K562 (cell line): ENCODE measurements around the gene PRTN3. TPM values are rescaled to one million over a fixed set of nuclear protein-coding genes. Genes with fewer than 3 reads are reported as not detected.

Experiments
- BCL6 ChIP-seq: fragments of 250-450 bp; sonication (Bioruptor Pico); IDR thresholded peaks from 2 replicates; pipeline ENCODE4 v1.4.0; 2020
- DDX20 ChIP-seq: fragments of 450-650 bp; IDR thresholded peaks from 2 replicates; pipeline ENCODE4 v1.6.1; 2016; ENCODE audit warnings: missing genetic modification characterization, low read depth, mild to moderate bottlenecking, missing compliant biosample characterization, moderate library complexity
- HNRNPUL1 ChIP-seq: fragments of 200-400 bp; formaldehyde crosslinking; IDR thresholded peaks from 2 replicates; pipeline ENCODE4 v1.6.1; 2017; ENCODE audit warnings: low read length
- IRF1 ChIP-seq: sonication (generic); formaldehyde crosslinking; IDR thresholded peaks from 2 replicates; pipeline ENCODE4 v1.8.0; 2022; ENCODE audit warnings: missing genetic modification reagents, mild to moderate bottlenecking, borderline replicate concordance
- LCOR ChIP-seq: sonication (generic); formaldehyde crosslinking; IDR thresholded peaks from 2 replicates; pipeline ENCODE4 v1.8.0; 2022; ENCODE audit warnings: mild to moderate bottlenecking, missing genetic modification reagents
- MLLT1 ChIP-seq, 2 experiments: fragments of 450-650 bp; IDR thresholded peaks; 2 replicates each; pipeline ENCODE4 v1.6.1; 2016
- MXD1 ChIP-seq: fragments of 250-450 bp; sonication (Bioruptor Pico); IDR thresholded peaks from 2 replicates; pipeline ENCODE4 v1.8.0; 2021; ENCODE audit warnings: borderline replicate concordance, mild to moderate bottlenecking, moderate library complexity; ENCODE audit not compliant: poor library complexity, severe bottlenecking
- NR3C1 ChIP-seq: sonication (generic); formaldehyde crosslinking; IDR thresholded peaks from 2 replicates; pipeline ENCODE4 v1.8.1; 2022; ENCODE audit warnings: missing genetic modification reagents
- PRDM10 ChIP-seq: fragments of 450-650 bp; IDR thresholded peaks from 2 replicates; pipeline ENCODE4 v1.6.1; 2018; ENCODE audit not compliant: partially characterized antibody
- ZNF217 ChIP-seq: sonication (generic); formaldehyde crosslinking; IDR thresholded peaks from 2 replicates; pipeline ENCODE4 v1.8.0; 2022; ENCODE audit warnings: mild to moderate bottlenecking, missing genetic modification reagents
- ZNF398 ChIP-seq: fragments of 250-450 bp; sonication (Bioruptor Pico); IDR thresholded peaks from 2 replicates; pipeline ENCODE4 v1.8.0; 2021; ENCODE audit warnings: moderate library complexity, mild to moderate bottlenecking, inconsistent platforms
- ZNF561 ChIP-seq: fragments of 450-650 bp; formaldehyde crosslinking; conservative IDR thresholded peaks from 2 replicates; pipeline ENCODE4 v1.4.0; 2020; ENCODE audit warnings: mild to moderate bottlenecking, moderate library complexity
- ZNF592 ChIP-seq: fragments of 450-650 bp; IDR thresholded peaks from 2 replicates; pipeline ENCODE4 v1.6.1; 2017; ENCODE audit warnings: antibody characterized with exemption, mild to moderate bottlenecking
- polyA plus RNA-seq, 8 experiments: library from polyadenylated mRNA; depleted of rRNA in 4 of 8; stranded (reverse) in 5 of 8; unstranded in 3 of 8; fragments of >200 nt; fragmentation: Nextera tagmentation in 2 of 8; fragmentation: Illumina TruSeq in 1 of 8; extraction: Ambion mirVana in 2 of 8; extraction: Trizol in 1 of 8; gene quantifications; 2 replicates each; pipeline versions ENCODE4 v1.2.1 to v1.2.3, GENCODE V29; 2011 to 2014; ENCODE audit warnings: inconsistent platforms in 1 of 8, missing spikeins in 1 of 8
- total RNA-seq, 7 experiments: library from RNA; depleted of rRNA in 6 of 7; stranded (reverse); fragments of >200 nt in 6 of 7; fragmentation: Illumina TruSeq in 2 of 7; extraction: Trizol in 2 of 7; gene quantifications; 2 replicates each; pipeline versions ENCODE4 v1.2.1 to v1.2.3, GENCODE V29; 2011 to 2021; ENCODE audit warnings: low replicate concordance in 1 of 7

PRTN3 gene
- total and polyA plus RNA-seq, 9 of the 15 experiments (the other 6 are each of a cell fraction or from before 2014, with no cell fraction given): 0.14 to 0.86 (median 0.43) TPM; not detected in 3

GRCh38 chr19:861756-862580, 21.2 kb downstream of the PRTN3 start (continued):
- TF ChIP-seq MLLT1 (IDR thresholded peaks at IDR 0.05) (0 out of 4 replicates have a peak, but pooled peaks of 1 of the 2 experiments have one; percentile 20), IRF1 (CRISPR knock-in tag) (no peak), LCOR (CRISPR knock-in tag) (no peak), PRDM10 (no peak), ZNF398 (CRISPR knock-in tag) (no peak), DDX20 (tag) (no peak), NR3C1 (CRISPR knock-in tag) (no peak), ZNF217 (CRISPR knock-in tag) (no peak), ZNF561 (CRISPR knock-in tag) (no peak), HNRNPUL1 (no peak), BCL6 (CRISPR knock-in tag) (no peak), ZNF592 (peak; percentile 88), MXD1 (CRISPR knock-in tag) (no peak)
